Natural killer cell treated with Interleukin-12 subunit alpha and Interleukin-12 subunit beta and Interleukin-15 and Interleukin-18, amount 100 ng/mL, for 72 hours (primary cell): ENCODE data around the gene SLC10A3. TPM values are rescaled to one million over a fixed set of nuclear protein-coding genes. Genes with fewer than 3 reads are reported as not detected.

Experiments
- ATAC-seq, 2 donors: fragments of 150-1000 bp; cut with Tn5 transposase in 1 of 2; sonication (Bioruptor Pico), chemical (Tn5 transposase) in 1 of 2; 2 replicates each; pipeline ENCODE4 v1.10.0; 2021
- DNase-seq: peaks from one replicate; pipeline ENCODE4 v3.0.0; 2022; ENCODE audit warnings: low spot score
- H3K27ac Mint-ChIP-seq, 2 donors: 1 replicate in 1 of 2; 2 replicates in 1 of 2; pipeline ENCODE4 v1.8.0; 2022; ENCODE audit warnings: mixed read lengths in 2 of 2, mild to moderate bottlenecking in 1 of 2, moderate library complexity in 1 of 2
- H3K27me3 Mint-ChIP-seq, 2 donors: 1 replicate in 1 of 2; 2 replicates in 1 of 2; pipeline ENCODE4 v1.8.0; 2022; ENCODE audit warnings: mixed read lengths in 2 of 2
- H3K36me3 Mint-ChIP-seq: one replicate; pipeline ENCODE4 v1.8.0; 2022; ENCODE audit warnings: mixed read lengths
- H3K4me1 Mint-ChIP-seq, 2 donors: 1 replicate in 1 of 2; 2 replicates in 1 of 2; pipeline ENCODE4 v1.8.0; 2022; ENCODE audit warnings: low read depth in 2 of 2, mixed read lengths in 2 of 2, mild to moderate bottlenecking in 1 of 2
- H3K4me3 Mint-ChIP-seq: one replicate; pipeline ENCODE4 v1.8.0; 2022; ENCODE audit warnings: mixed read lengths
- H3K9me3 Mint-ChIP-seq: 2 replicates; pipeline ENCODE4 v1.8.0; 2022; ENCODE audit warnings: mixed read lengths
- total RNA-seq, 2 donors: library from RNA; stranded (reverse); gene quantifications; one replicate each; pipeline ENCODE4 v1.2.3, GENCODE V29; 2022

SLC10A3 gene, protein sequence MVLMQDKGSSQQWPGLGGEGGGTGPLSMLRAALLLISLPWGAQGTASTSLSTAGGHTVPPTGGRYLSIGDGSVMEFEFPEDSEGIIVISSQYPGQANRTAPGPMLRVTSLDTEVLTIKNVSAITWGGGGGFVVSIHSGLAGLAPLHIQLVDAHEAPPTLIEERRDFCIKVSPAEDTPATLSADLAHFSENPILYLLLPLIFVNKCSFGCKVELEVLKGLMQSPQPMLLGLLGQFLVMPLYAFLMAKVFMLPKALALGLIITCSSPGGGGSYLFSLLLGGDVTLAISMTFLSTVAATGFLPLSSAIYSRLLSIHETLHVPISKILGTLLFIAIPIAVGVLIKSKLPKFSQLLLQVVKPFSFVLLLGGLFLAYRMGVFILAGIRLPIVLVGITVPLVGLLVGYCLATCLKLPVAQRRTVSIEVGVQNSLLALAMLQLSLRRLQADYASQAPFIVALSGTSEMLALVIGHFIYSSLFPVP
- 10 to 100 TPM; 22.1 to 30.7 TPM for total RNA-seq

DNA sequence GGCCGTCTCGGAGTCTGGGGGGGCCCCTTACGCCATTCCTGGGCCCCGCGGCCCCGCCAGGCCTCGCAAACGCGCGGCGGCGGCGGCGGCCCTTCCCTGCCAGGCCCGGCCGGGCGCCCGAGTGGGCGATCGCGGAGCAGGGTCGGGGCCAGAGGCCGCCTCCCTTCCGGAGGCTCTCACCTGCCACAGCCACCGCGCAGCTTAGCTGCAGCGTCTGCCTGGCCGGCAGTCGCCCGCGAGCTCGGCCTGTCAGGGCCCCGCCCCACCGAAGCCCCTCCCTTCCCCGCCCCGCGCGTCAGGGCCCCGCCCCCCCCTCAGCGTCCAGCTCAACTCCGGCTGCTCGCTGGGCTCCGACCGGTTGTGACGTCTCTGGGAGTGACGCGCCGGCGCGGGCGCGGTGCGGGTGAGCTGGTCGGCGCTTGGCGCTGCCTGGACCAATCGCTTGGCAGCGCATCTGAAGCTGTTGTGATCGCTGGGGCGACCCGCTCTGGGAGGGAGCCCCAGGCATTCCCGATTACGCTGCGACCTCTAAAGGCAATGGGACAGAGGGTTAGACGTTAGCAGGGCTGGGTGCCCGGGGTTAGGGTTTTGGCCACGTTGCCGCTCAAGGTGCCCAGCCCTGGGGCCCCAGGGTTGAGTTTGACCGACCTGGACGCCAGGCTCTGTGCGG is at the start of gene SLC10A3:
TSS of gene SLC10A3 (minus strand) at position 216 of the 670 bp plus-strand sequence. CDS start 1,689 bp downstream, outside the sequence.
- peaks cover 10 to 14% of the 10 kb centered on the region in 2 donors for H3K4me1 Mint-ChIP-seq
- H3K9me3 Mint-ChIP-seq = no peaks in the 10 kb centered on the region
- peaks cover 0 to 4% of the 10 kb centered on the region in 2 donors for H3K27me3 Mint-ChIP-seq
- H3K27ac Mint-ChIP-seq = peak within 1 kb of the TSS; percentile 81 to 85
- H3K36me3 Mint-ChIP-seq = no peaks in the 10 kb centered on the region
- ATAC-seq (peak; percentile 94), DNase-seq (peak; percentile 93)
- peak within 1 kb of the TSS; percentile 91 for H3K4me3 Mint-ChIP-seq

- Mint-ChIP-seq H3K4me1 (peaks cover 15 to 41% of the 10 kb centered on the region in 2 donors), H3K4me3 (peak overlapping the region; percentile 71), H3K27ac (peak overlapping the region; percentile 80 to 90)
Measured at GRCh38 chrX:154539077-154539476, 48.6 kb upstream of the SLC10A3 start.

DNA sequence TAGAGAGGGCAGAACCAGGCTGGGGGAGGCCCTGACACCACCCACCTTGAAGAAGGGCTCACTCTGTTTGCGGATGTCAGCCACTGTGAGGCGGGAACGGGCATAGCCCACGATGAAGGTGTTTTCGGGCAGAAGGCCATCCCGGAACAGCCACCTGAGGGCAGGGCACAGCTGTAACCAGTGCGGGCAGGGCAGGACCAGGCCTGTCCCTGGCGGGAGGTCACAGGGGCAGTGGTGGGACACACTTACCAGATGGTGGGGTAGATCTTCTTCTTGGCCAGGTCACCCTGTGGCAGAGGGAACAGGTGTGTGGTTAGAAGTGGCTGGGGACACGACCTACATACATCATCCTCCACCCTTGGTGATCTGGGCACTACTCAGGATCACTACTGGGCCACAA is 45.5 kb upstream of the SLC10A3 start:
- Mint-ChIP-seq H3K4me3 (no peak overlapping the region), H3K9me3 (no peaks in the 10 kb centered on the region), H3K27ac (peak overlapping the region in 1 of 2 donors; percentile 51), H3K4me1 (peaks cover 7 to 23% of the 10 kb centered on the region in 2 donors), H3K27me3 (peaks cover 0 to 3% of the 10 kb centered on the region in 2 donors), H3K36me3 (no peaks in the 10 kb centered on the region)
- ATAC-seq (no peak), DNase-seq (no peak)

More at GRCh38 chrX:154539077-154539476, 48.6 kb upstream of the SLC10A3 start:
- Mint-ChIP-seq H3K27me3 (peaks cover 0 to 3% of the 10 kb centered on the region in 2 donors), H3K36me3 (no peaks in the 10 kb centered on the region), H3K9me3 (no peaks in the 10 kb centered on the region)
- DNase-seq (no peak), ATAC-seq (no peak)

DNA sequence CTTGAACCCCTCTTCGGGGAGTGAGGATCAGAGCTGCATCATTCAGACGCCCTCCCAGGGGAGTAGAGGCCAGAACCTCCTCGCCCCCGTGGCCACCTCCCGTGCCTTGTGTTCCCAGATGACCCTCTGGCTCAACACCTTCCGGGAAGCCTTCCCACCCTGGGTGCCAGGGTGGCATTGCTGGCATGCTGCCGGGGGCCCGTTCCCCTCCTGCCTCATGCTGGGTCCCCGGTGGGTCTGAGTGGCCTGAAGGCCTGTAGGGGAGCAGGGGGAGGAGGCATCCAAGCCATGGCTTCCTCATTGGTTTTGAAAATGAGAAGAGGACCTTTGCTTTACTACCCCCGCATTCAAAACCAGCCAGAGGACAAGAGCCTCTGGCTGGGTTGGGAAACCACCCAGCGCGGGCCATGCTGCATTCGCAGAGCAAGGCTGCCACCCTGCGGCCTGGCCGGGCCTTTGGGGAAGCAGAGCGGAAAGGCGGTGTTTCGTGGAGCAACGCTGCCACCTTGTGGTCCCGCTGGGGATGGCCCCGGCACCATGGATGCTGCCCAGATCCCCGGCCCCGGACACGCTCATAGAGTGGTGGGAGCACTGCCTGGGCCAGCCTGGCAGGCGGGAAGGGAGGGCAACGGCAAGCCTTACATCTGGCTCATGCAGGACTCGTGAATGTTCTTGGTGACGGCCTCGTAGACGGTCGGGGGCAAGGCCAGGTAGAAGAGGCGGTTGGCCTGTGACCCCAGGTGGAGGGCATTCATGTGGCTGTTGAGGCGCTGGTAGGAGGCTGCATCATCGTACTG is 44.3 kb upstream of the SLC10A3 start:
- Mint-ChIP-seq H3K4me3 (no peak overlapping the region), H3K27ac (peak overlapping the region; percentile 31 to 51), H3K27me3 (peaks cover 0 to 3% of the 10 kb centered on the region in 2 donors), H3K9me3 (no peaks in the 10 kb centered on the region), H3K36me3 (no peaks in the 10 kb centered on the region), H3K4me1 (peaks cover 7 to 19% of the 10 kb centered on the region in 2 donors)
- DNase-seq (peak; percentile 89), ATAC-seq (peak; percentile 95 to 96)

DNA sequence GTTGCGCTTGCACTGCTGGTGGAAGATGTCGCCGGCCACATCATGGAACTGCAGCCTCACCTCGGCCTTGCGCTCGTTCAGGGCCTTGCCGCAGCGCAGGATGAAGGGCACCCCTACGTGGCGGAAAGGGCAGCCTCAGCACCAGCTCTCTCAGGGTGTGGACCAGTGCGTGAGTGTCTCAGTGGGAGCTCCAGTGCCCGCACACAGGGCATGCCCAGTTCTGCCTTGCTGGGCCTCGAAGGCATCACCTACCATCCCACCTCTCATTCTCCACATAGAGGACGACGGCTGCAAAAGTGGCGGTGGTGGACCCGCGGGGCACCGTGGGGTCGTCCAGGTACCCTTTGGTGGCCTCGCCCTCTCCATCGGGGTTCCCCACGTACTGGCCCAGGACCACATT is 42.3 kb upstream of the SLC10A3 start:
- Mint-ChIP-seq H3K27me3 (no peaks in the 10 kb centered on the region), H3K9me3 (no peaks in the 10 kb centered on the region), H3K4me1 (peaks cover 0 to 9% of the 10 kb centered on the region in 2 donors), H3K36me3 (no peaks in the 10 kb centered on the region), H3K4me3 (no peak overlapping the region), H3K27ac (no peak overlapping the region)
- DNase-seq (no peak), ATAC-seq (no peak)

GRCh38 chrX:154531626-154532025 is 41.2 kb upstream of the SLC10A3 start:
- ATAC-seq = no peak
- peaks cover 0 to 6% of the 10 kb centered on the region in 2 donors for H3K4me1 Mint-ChIP-seq

GRCh38 chrX:154530286-154530685 is 39.9 kb upstream of the SLC10A3 start:
- peaks cover 5 to 10% of the 10 kb centered on the region in 2 donors for H3K4me1 Mint-ChIP-seq
- DNase-seq (no peak), ATAC-seq (no peak)
- H3K4me3 Mint-ChIP-seq = no peak overlapping the region
- H3K36me3 Mint-ChIP-seq = no peaks in the 10 kb centered on the region
- H3K9me3 Mint-ChIP-seq = no peaks in the 10 kb centered on the region
- H3K27me3 Mint-ChIP-seq = peaks cover 0 to 3% of the 10 kb centered on the region in 2 donors
- no peak overlapping the region for H3K27ac Mint-ChIP-seq

More at GRCh38 chrX:154531626-154532025, 41.2 kb upstream of the SLC10A3 start:
- DNase-seq = no peak
- no peak overlapping the region for H3K27ac Mint-ChIP-seq
- H3K36me3 Mint-ChIP-seq = no peaks in the 10 kb centered on the region
- H3K4me3 Mint-ChIP-seq = no peak overlapping the region
- no peaks in the 10 kb centered on the region for H3K27me3 Mint-ChIP-seq
- H3K9me3 Mint-ChIP-seq = no peaks in the 10 kb centered on the region

DNA sequence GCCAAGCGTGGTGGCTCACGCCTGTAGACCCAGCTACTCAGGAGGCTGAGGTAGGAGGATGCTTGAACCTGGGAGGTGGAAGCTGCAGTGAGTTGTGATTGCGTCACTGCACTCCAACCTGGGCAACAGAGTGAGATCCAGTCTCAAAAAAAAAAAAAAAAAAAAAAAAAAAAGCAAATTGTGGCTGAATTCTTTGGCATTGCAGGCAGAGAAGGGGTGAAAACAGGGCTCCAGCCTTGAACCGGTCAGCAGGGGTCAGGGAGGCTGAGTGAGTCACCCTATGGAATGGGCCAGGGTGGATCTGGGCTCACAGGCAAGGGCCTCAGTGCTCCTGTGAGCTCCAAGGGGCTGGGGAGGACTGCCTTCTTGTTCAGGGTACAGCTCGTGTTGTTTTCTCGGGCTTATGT is 38.8 kb upstream of the SLC10A3 start:
- H3K4me3 Mint-ChIP-seq = no peak overlapping the region
- peaks cover 0 to 3% of the 10 kb centered on the region in 2 donors for H3K27me3 Mint-ChIP-seq
- H3K9me3 Mint-ChIP-seq = no peaks in the 10 kb centered on the region

DNA sequence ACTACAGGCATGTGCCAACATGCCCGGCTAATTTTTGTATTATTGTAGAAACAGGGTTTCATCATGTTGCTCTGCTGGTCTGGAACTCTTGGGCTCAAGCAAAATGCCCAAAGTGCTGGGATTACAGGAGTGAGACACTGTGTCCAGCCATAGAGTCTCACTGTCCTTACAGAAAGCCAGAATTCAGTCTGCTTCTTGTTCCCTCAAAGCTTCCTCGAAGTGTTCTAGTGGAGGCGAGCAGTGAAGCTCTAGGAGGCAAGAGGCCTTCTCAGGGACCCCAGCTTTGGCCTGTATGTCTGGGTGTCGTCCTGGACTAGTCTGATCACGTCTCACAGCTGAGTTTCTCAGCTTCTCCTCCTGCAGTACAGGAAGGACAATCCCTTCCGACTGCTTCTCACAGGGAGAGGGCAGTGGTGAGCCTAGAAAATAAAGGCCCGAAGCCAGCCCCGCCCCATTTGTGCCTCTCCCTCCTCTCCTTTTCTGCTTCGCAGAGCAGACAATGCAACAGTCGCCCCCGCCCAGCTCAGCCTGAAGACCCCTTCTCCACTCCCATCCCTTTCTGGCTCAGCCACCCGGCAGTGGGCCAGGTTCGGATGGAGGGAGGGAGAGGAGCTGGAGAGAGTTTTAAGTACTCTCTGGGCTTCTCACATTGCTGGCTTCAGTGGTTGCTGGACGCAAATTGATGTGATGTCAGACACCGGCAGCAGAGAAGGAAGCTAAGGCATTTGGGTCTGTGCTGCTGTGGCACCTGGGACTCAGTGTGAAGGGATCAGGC is 36.7 kb upstream of the SLC10A3 start:
- Mint-ChIP-seq H3K4me1 (peaks cover 4 to 5% of the 10 kb centered on the region in 2 donors), H3K27me3 (peaks cover 0 to 3% of the 10 kb centered on the region in 2 donors), H3K9me3 (no peaks in the 10 kb centered on the region), H3K4me3 (peak overlapping the region; percentile 10), H3K36me3 (no peaks in the 10 kb centered on the region), H3K27ac (peak overlapping the region in 1 of 2 donors; percentile 73)
- ATAC-seq (peak; percentile 81 to 84), DNase-seq (no peak)

More for the DNA sequence above, 38.8 kb upstream of the SLC10A3 start:
- ATAC-seq (no peak), DNase-seq (no peak)
- H3K36me3 Mint-ChIP-seq = no peaks in the 10 kb centered on the region
- H3K27ac Mint-ChIP-seq = no peak overlapping the region
- H3K4me1 Mint-ChIP-seq = peaks cover 4 to 5% of the 10 kb centered on the region in 2 donors

DNA sequence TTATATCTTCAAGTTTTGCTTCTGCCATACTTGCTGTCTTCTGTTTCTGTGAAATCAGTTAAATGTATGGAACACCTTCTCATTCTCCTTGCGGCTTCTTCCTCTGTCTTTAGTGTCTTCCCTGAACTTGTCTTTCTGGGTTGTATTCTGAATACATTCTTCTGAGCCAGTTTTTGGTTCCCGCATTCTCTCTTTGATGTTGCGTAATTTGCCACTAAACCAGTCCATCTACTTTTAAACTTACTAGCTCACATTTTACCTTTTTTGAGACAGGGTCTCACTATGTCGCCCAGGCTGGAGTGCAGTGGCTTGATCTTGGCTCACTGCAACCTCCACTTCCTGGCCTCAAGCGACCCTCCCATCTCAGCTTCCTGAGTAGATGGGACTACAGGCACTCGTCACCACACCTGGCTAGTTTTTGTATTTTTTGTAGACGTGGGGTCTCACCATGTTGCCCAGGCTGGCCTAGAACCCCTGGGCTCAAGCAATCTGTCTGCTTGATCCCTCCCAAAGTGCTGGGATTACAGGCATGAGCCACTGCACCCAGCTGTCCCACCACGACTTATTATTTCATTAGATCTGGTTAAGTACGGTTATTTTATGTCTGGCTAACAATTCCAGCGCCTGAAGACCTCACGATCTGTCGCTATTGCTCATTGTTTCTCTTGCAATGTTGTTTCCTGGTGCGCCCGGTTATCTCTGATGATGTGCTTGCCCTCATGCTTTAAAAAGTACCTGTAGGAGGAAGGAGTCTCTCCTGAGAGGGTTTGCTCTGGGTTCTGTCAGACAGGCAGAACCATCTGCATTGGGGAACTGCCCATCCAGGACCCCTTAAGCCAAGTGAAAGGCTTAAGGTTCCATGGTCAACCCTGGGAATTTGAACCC is 35.4 kb upstream of the SLC10A3 start:
- no peak for ATAC-seq
- H3K27ac Mint-ChIP-seq = no peak overlapping the region

DNA sequence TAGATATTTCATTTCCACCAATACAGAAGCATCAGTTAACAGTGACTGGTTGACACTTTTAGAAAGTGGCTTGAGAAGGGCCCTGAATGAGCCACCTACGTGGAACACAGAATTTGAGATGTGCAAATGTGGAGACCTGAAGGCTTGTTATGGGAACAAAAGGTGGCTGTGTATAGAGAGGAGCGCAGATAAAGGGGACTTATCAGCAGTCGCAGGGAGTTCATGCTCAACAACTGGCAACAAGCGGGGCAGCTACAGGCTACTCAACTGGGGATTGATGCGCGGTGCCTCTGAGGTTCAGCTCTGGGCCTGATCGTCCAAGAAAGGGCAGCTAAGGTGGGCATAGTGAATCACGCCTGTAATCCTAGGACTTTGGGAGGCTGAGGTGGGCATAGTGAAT is 29.0 kb upstream of the SLC10A3 start:
- H3K27ac Mint-ChIP-seq = no peak overlapping the region
- no peak overlapping the region for H3K4me3 Mint-ChIP-seq
- H3K9me3 Mint-ChIP-seq = no peaks in the 10 kb centered on the region
- peaks cover 0 to 3% of the 10 kb centered on the region in 2 donors for H3K27me3 Mint-ChIP-seq
- no peak for ATAC-seq
- no peaks in the 10 kb centered on the region for H3K36me3 Mint-ChIP-seq
- DNase-seq = no peak
- peaks cover 12% of the 10 kb centered on the region in 2 donors for H3K4me1 Mint-ChIP-seq

More for the DNA sequence above, 35.4 kb upstream of the SLC10A3 start:
- Mint-ChIP-seq H3K36me3 (no peaks in the 10 kb centered on the region), H3K4me1 (peaks cover 4 to 5% of the 10 kb centered on the region in 2 donors), H3K27me3 (peaks cover 0 to 6% of the 10 kb centered on the region in 2 donors), H3K4me3 (no peak overlapping the region), H3K9me3 (no peaks in the 10 kb centered on the region)
- no peak for DNase-seq
